Measurements from ENCODE around the gene FAM53C.
"Not testable (repeated sequence)": the region's sequence is repeated elsewhere in the genome, so short reads cannot be mapped to it uniquely, and the experiment has no call there.

The FAM53C gene

GRCh38 chr5:138337685-138338410 lies at the start of gene FAM53C:
Gene FAM53C (plus strand): TSS chr5:138338266. CDS start chr5:138341336, 3,070 bp downstream.
- in situ Hi-C loops (cut with MboI; ENCODE audit: low sequenced_read_pairs) = no loop called here

GRCh38 chr5:138289296-138289695 lies 48.8 kb upstream of the FAM53C start:
- in situ Hi-C loops (cut with MboI; ENCODE audit: low sequenced_read_pairs) = no loop called here

- in situ Hi-C loops (cut with MboI; ENCODE audit: low sequenced_read_pairs) = no loop called here
Measured at GRCh38 chr5:138303372-138303771, 34.7 kb upstream of the FAM53C start.

GRCh38 chr5:138305797-138306196 lies 32.3 kb upstream of the FAM53C start:
- in situ Hi-C loops (cut with MboI; ENCODE audit: low sequenced_read_pairs) = no loop called here

- in situ Hi-C loops (cut with MboI; ENCODE audit: low sequenced_read_pairs) = no loop called here
Measured at GRCh38 chr5:138315751-138316278, 22.3 kb upstream of the FAM53C start.

GRCh38 chr5:138316355-138316754 lies 21.7 kb upstream of the FAM53C start:
- in situ Hi-C loops (cut with MboI; ENCODE audit: low sequenced_read_pairs) = no loop called here

GRCh38 chr5:138318211-138318610 lies 19.9 kb upstream of the FAM53C start:
- in situ Hi-C loops (cut with MboI; ENCODE audit: low sequenced_read_pairs) = not testable (repeated sequence)

- in situ Hi-C loops (cut with MboI; ENCODE audit: low sequenced_read_pairs) = no loop called here
Measured at GRCh38 chr5:138330813-138331448, 7.1 kb upstream of the FAM53C start.

GRCh38 chr5:138331449-138332368 lies 6.4 kb upstream of the FAM53C start, which contains the start of gene CDC25C:
Gene CDC25C (minus strand): TSS chr5:138331804. CDS start chr5:138331180, 624 bp downstream.
- in situ Hi-C loops (cut with MboI; ENCODE audit: low sequenced_read_pairs) = no loop called here

GRCh38 chr5:138334867-138335447 lies 3.1 kb upstream of the FAM53C start:
- in situ Hi-C loops (cut with MboI; ENCODE audit: low sequenced_read_pairs) = no loop called here

GRCh38 chr5:138336952-138337684 lies 948 bp upstream of the FAM53C start:
- in situ Hi-C loops (cut with MboI; ENCODE audit: low sequenced_read_pairs) = no loop called here

GRCh38 chr5:138338411-138339090 lies 485 bp downstream of the FAM53C start:
- in situ Hi-C loops (cut with MboI; ENCODE audit: low sequenced_read_pairs) = no loop called here

GRCh38 chr5:138339091-138339456 lies 1.0 kb downstream of the FAM53C start:
- in situ Hi-C loops (cut with MboI; ENCODE audit: low sequenced_read_pairs) = no loop called here

- in situ Hi-C loops (cut with MboI; ENCODE audit: low sequenced_read_pairs) = no loop called here
Measured at GRCh38 chr5:138339464-138339863, 1.4 kb downstream of the FAM53C start.

GRCh38 chr5:138340008-138340407 lies 1.9 kb downstream of the FAM53C start:
- in situ Hi-C loops (cut with MboI; ENCODE audit: low sequenced_read_pairs) = no loop called here

- in situ Hi-C loops (cut with MboI; ENCODE audit: low sequenced_read_pairs) = no loop called here
Measured at GRCh38 chr5:138344887-138345622, 7.0 kb downstream of the FAM53C start.

GRCh38 chr5:138346889-138347288 lies 8.8 kb downstream of the FAM53C start:
- in situ Hi-C loops (cut with MboI; ENCODE audit: low sequenced_read_pairs) = no loop called here

GRCh38 chr5:138349852-138350562 lies 11.9 kb downstream of the FAM53C start:
- in situ Hi-C loops (cut with MboI; ENCODE audit: low sequenced_read_pairs) = no loop called here
